Smooth muscle cell (in vitro differentiated cells): ENCODE results near the gene CACNB4. TPM values are rescaled to one million over a fixed set of nuclear protein-coding genes. Genes with fewer than 3 reads are reported as not detected.

Experiments
- DNase-seq: peaks from one replicate; lab custom pipeline; 2025; ENCODE audit not compliant: unreplicated experiment; lab: John Stamatoyannopoulos, UW
- H2AFZ ChIP-seq: fragments of 200-600 bp; sonication (generic); 2 replicates; pipeline ENCODE4 v1.6.0; 2016; ENCODE audit warnings: antibody characterized with exemption, low read depth, mild to moderate bottlenecking
- H3F3A ChIP-seq: fragments of 200-600 bp; sonication (generic); 2 replicates; pipeline ENCODE4 v1.6.0; 2017; ENCODE audit warnings: antibody characterized with exemption, low read depth
- H3K27ac ChIP-seq: fragments of 200-600 bp; sonication (generic); 2 replicates; pipeline ENCODE4 v1.5.1; 2016; ENCODE audit warnings: low read depth, mild to moderate bottlenecking
- H3K27me3 ChIP-seq: fragments of 200-600 bp; sonication (generic); 2 replicates; pipeline ENCODE4 v1.6.1; 2016; ENCODE audit warnings: low read depth, mild to moderate bottlenecking
- H3K36me3 ChIP-seq: fragments of 200-600 bp; sonication (generic); 2 replicates; pipeline ENCODE4 v1.5.1; 2016; ENCODE audit warnings: low read depth
- H3K4me1 ChIP-seq: fragments of 200-600 bp; sonication (generic); 2 replicates; pipeline ENCODE4 v1.5.1; 2016; ENCODE audit warnings: low read depth
- H3K4me2 ChIP-seq: fragments of 200-600 bp; sonication (generic); 2 replicates; pipeline ENCODE4 v1.6.0; 2016; ENCODE audit warnings: mild to moderate bottlenecking
- H3K4me3 ChIP-seq: fragments of 200-600 bp; sonication (generic); 2 replicates; pipeline ENCODE4 v1.5.1; 2016; ENCODE audit warnings: mild to moderate bottlenecking
- H3K79me2 ChIP-seq: fragments of 200-600 bp; sonication (generic); 2 replicates; pipeline ENCODE4 v1.6.0; 2016; ENCODE audit warnings: low read depth, mild to moderate bottlenecking
- H3K9ac ChIP-seq: fragments of 200-600 bp; sonication (generic); 2 replicates; pipeline ENCODE4 v1.6.0; 2016; ENCODE audit warnings: low read depth
- H3K9me3 ChIP-seq: fragments of 200-600 bp; sonication (generic); replicated peaks from 2 replicates; pipeline ENCODE4 v1.5.1; 2016; ENCODE audit warnings: low read depth
- H4K20me1 ChIP-seq: fragments of 200-600 bp; sonication (generic); 2 replicates; pipeline ENCODE4 v1.6.0; 2016; ENCODE audit warnings: low read depth
- WGBS: methylation state at CpG from one replicate; pipeline ENCODE4 v1.1.7; 2016; ENCODE audit warnings: low lambda C conversion rate; 5-methylcytosine and 5-hydroxymethylcytosine counted together
- polyA plus RNA-seq: library from polyadenylated mRNA; unstranded; fragments of >200 nt; fragmentation: Nextera tagmentation; extraction: Ambion mirVana; gene quantifications from 2 replicates; pipeline ENCODE4 v1.2.1, GENCODE V29; 2016
- total RNA-seq: library from RNA; depleted of rRNA; stranded (reverse); fragments of >200 nt; gene quantifications from 2 replicates; pipeline ENCODE4 v1.2.3, GENCODE V29; 2014
- TF ChIP-seq, protein P1 (sequence below): fragments of 200-600 bp; sonication (generic); IDR thresholded peaks from 2 replicates; pipeline ENCODE4 v1.5.1; 2017; ENCODE audit warnings: borderline replicate concordance, mild to moderate bottlenecking, antibody characterized with exemption; ENCODE audit not compliant: insufficient read depth, poor library complexity, severe bottlenecking

CACNB4 gene
- total and polyA plus RNA-seq, 2 experiments from 2014 or later = 0.06 to 1.4 TPM

DNA sequence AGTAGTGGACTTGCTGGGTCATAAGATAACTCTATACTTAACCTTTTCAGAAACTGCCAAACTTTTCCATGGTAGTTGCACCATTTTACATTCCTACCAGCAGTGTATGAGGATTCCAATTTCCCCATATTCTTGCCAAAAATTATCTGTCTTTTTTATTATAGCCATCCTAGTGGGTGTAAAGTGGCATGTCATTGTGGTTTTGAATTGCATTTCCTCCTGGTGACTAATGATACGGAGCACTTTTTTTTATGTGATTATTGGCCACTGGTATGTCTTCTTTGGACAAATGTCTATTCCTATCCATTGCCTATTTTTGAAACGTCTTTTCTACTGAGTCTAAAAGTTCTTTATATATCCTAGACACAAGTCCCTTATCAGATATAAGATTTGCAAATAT is 44.3 kb downstream of the CACNB4 start:
- no peaks in the 10 kb centered on the region for H3K79me2 ChIP-seq
- no peak overlapping the region for H3K4me3 ChIP-seq
- H3K9me3 ChIP-seq = no peaks in the 10 kb centered on the region
- TF ChIP-seq, protein P1, sequence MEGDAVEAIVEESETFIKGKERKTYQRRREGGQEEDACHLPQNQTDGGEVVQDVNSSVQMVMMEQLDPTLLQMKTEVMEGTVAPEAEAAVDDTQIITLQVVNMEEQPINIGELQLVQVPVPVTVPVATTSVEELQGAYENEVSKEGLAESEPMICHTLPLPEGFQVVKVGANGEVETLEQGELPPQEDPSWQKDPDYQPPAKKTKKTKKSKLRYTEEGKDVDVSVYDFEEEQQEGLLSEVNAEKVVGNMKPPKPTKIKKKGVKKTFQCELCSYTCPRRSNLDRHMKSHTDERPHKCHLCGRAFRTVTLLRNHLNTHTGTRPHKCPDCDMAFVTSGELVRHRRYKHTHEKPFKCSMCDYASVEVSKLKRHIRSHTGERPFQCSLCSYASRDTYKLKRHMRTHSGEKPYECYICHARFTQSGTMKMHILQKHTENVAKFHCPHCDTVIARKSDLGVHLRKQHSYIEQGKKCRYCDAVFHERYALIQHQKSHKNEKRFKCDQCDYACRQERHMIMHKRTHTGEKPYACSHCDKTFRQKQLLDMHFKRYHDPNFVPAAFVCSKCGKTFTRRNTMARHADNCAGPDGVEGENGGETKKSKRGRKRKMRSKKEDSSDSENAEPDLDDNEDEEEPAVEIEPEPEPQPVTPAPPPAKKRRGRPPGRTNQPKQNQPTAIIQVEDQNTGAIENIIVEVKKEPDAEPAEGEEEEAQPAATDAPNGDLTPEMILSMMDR = peak; percentile 45
- H3K4me1 ChIP-seq = no peaks in the 10 kb centered on the region
- no peak for DNase-seq
- no peaks in the 10 kb centered on the region for H3F3A ChIP-seq
- peak overlapping the region; percentile 22 for H3K4me2 ChIP-seq
- no peak overlapping the region for H3K9ac ChIP-seq
- WGBS = 3% methylated on average over 2 of the region's 2 CpGs
- no peaks in the 10 kb centered on the region for H3K36me3 ChIP-seq
- H3K27me3 ChIP-seq = no peaks in the 10 kb centered on the region
- peak overlapping the region; percentile 84 for H3K27ac ChIP-seq
- no peaks in the 10 kb centered on the region for H4K20me1 ChIP-seq
- no peak overlapping the region for H2AFZ ChIP-seq

DNA sequence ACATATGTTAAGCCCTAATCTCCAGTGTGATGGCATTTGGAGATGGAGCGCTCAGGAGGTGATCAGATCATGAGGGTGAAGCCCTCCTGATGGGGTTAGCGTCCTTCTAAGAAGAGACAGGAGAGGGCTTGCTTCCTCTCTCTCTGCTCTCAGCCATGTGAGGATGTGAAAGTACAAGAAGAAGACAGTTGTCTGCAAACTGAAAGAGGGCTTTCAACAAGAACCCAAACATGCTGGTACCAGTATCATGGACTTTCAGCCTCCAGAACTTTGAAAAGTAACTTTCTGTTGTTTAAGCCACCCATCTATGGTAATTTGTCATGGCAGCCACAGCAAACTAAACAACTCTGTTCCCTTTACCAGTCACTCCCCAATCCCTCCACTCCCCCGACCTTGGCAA is 47.4 kb downstream of the CACNB4 start:
- no peaks in the 10 kb centered on the region for H3K27me3 ChIP-seq

DNA sequence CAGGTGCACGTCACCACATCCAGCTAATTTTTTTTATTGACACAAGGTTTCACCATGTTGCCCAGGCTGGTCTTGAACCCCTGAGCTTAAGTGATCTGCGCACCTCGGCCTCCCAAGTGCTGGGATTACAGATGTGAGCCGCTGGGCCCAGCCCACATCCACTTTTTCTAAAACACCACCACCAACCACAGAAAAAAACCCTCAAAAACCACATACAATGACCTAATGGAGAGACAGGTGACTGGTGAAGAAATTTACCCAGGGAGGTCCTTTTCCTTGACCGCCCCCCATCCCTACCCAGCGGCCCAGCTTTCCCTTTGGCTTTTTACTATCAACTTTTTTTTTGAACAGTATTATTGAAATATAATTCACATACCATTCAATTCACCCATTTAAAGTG is 47.9 kb downstream of the CACNB4 start:
- Histone ChIP-seq H3K79me2 (no peaks in the 10 kb centered on the region), H2AFZ (no peak overlapping the region), H3K36me3 (no peaks in the 10 kb centered on the region), H4K20me1 (no peaks in the 10 kb centered on the region), H3K27me3 (no peaks in the 10 kb centered on the region), H3K27ac (no peak overlapping the region), H3K9ac (no peak overlapping the region), H3K9me3 (no peaks in the 10 kb centered on the region), H3K4me3 (no peak overlapping the region), H3K4me1 (no peaks in the 10 kb centered on the region), H3K4me2 (no peak overlapping the region), H3F3A (no peaks in the 10 kb centered on the region)
- 90% methylated on average over 6 of the region's 6 CpGs for WGBS
- TF ChIP-seq, protein P1 = no peak
- no peak for DNase-seq

More for the DNA sequence above, 47.4 kb downstream of the CACNB4 start:
- TF ChIP-seq, protein P1 = no peak
- no peak overlapping the region for H3K4me2 ChIP-seq
- H3K9ac ChIP-seq = no peak overlapping the region
- no peak overlapping the region for H3K27ac ChIP-seq
- no peaks in the 10 kb centered on the region for H3K36me3 ChIP-seq
- H3K4me3 ChIP-seq = no peak overlapping the region
- H3F3A ChIP-seq = no peaks in the 10 kb centered on the region
- no peak for DNase-seq
- no peak overlapping the region for H2AFZ ChIP-seq
- H3K9me3 ChIP-seq = no peaks in the 10 kb centered on the region
- no peaks in the 10 kb centered on the region for H4K20me1 ChIP-seq
- no peaks in the 10 kb centered on the region for H3K79me2 ChIP-seq
- H3K4me1 ChIP-seq = no peaks in the 10 kb centered on the region
- 92% methylated on average over 3 of the region's 3 CpGs for WGBS

DNA sequence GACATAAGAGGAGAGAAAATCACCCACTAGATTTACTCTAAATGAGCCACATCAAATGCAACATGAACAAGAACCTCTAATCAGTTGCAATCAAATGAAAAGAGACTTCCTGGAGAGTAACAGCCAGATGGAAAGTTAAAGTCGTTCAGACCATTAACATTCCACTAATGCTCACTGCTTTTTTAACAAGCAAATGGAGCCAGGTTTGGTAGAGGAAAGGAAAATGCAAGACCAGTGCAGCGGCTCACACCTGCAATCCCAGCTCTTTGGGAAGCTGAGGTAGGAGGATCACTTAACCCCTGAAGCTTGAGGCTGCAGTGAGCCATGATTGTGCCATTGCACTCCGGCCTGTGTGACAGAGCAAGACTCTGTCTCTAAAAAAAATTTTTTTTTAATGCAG is 48.5 kb downstream of the CACNB4 start:
- no peaks in the 10 kb centered on the region for H3K27me3 ChIP-seq

More for the DNA sequence above, 48.5 kb downstream of the CACNB4 start:
- H3K27ac ChIP-seq = no peak overlapping the region
- H3K79me2 ChIP-seq = no peaks in the 10 kb centered on the region
- no peaks in the 10 kb centered on the region for H3F3A ChIP-seq
- no peak overlapping the region for H3K4me3 ChIP-seq
- WGBS = 48% methylated on average over 3 of the region's 3 CpGs
- no peak overlapping the region for H3K9ac ChIP-seq
- H3K36me3 ChIP-seq = no peaks in the 10 kb centered on the region
- no peak overlapping the region for H2AFZ ChIP-seq
- H3K4me1 ChIP-seq = no peaks in the 10 kb centered on the region
- TF ChIP-seq, protein P1 = no peak
- DNase-seq = no peak
- H4K20me1 ChIP-seq = no peaks in the 10 kb centered on the region
- H3K4me2 ChIP-seq = no peak overlapping the region
- no peaks in the 10 kb centered on the region for H3K9me3 ChIP-seq
